Stimulated activated CD4-positive, alpha-beta T cell treated with anti-CD3 and anti-CD28 coated beads, Interleukin-4, amount 100 ng/mL, for 4 hours (primary cell): ENCODE measurements around the gene ZDHHC8.

Source experiments
- DNase-seq, 2 experiments: peaks; one replicate each; pipeline ENCODE4 v3.0.0-alpha.2; 2020

Gene ZDHHC8

DNA sequence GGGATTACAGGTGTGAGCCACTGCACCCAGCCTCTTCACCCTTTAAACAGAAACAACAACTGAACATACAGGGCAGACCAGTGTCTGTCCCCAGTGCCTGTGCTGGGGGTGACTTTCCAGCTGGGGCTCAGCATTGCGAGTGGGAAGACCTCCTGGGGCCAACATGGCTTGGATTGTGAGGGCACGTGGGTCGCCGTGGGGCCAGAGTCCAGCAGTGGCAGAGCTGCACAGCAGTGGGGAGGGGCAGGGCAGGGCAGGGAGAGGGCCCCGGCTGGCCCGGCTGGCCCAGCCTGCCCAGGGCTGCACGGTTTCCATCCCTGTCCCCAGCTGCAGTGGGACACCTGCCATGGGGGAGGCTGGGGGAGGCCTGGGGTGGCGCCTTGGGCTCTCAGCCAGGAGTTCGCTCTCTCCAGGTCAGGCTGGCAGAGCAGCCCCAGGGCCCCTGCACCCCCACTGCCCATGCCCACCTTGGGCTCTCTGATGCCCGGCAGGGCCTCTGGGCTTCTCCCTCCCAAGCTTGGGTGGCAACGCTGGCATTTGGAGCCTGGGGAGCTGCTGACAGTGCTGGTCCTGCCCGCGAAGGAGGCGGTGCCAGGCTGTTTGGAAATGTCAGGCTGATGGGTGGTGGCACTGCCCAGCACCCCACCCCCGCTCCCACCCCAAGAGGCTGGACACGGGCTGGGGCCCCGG, 49.7 kb downstream of the ZDHHC8 start:
- no peak for DNase-seq

GRCh38 chr22:20181884-20182236, 50.3 kb downstream of the ZDHHC8 start:
- no peak for DNase-seq

- no peak for DNase-seq
These were observed 50.8 kb downstream of the ZDHHC8 start for GRCh38 chr22:20182365-20182764.

- DNase-seq = no peak
These were observed 51.5 kb downstream of the ZDHHC8 start for GRCh38 chr22:20183101-20183500.

GRCh38 chr22:20183823-20184222, 52.2 kb downstream of the ZDHHC8 start:
- DNase-seq = no peak

DNA sequence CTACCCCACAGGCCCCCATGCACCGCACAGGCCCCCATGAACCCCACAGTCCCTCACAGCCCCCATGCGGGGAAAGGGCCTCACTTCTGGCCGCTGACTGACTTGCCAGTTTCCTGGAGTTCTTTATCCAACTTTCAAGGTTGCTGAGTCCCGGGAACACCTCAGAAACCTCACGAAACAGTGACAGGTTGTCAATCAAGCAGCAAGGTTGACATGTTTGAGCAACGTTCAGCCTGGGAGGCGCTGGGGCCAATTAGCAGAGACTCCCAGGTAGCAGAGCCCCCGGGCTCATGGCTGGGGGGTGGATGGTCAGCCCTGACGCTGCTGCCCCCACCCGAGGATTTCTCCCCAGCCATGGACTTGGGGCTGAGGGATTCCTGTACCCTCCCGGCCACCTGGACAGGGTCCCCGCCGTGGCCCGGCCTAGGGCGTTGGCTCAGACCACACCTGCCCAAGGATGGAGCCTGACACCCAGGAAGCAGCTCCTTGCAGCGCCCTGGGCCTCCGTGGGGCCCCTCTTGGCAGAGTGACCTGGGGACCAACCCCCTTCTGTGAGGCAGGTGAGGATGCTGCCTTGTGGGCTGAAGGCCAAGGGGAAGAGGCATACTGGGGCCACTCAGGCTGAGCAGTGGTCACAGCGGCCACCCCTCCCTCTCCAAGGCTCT, 53.0 kb downstream of the ZDHHC8 start:
- no peak for DNase-seq

- DNase-seq = no peak
These were observed 54.1 kb downstream of the ZDHHC8 start for GRCh38 chr22:20185750-20186149.

GRCh38 chr22:20186183-20186870, 54.7 kb downstream of the ZDHHC8 start:
- no peak for DNase-seq

DNA sequence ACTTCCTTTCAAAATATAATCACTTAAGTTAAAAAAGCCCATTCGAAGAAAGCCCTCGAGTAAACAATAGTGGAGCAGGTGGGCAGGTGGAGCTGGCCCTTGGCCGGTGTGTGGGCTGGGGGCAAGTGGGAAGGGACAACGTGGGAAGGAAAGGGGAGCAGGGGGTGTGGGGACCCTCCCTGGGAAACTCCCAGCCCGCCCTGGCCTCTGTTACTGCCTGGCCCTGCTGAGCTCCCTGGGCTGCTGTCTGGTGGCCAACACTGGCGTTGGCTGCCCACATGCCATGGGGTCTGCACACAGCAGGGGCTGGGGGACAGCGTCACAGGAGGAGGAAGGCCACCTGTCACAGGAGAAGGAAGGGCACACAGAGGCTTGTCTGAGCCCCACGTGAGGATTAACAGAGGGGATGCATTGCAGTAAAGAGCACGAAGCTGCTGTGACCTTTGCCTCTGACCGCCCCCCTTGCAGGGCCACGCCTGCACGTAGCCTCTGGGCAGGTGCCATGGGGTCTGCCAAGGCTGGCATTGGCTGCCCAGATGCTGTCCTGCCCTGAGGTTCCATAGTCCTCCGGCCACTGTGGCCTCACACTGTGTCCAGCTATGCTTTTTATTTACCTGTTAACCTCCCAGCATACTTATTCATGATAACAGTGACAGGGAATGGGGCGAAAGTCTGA, 55.4 kb downstream of the ZDHHC8 start:
- DNase-seq = no peak

- DNase-seq = no peak
These were observed 56.4 kb downstream of the ZDHHC8 start for GRCh38 chr22:20187777-20188566.

DNA sequence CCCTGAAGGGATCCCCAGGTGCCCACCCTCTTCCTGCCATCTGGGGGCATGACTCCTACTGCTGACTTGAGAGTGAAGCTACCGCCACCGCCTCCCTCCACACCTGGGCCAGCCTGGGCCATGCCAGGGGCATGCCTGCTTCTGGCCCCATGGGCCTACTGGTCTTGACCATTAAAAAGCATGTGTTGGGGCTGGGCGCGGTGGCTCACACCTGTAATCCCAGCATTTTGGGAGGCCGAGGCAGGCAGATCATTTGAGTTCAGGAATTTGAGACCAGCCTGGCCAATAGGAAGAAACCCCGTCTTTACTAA, 56.9 kb downstream of the ZDHHC8 start:
- DNase-seq = no peak

GRCh38 chr22:20191000-20191515, 59.5 kb downstream of the ZDHHC8 start:
- DNase-seq = no peak

DNA sequence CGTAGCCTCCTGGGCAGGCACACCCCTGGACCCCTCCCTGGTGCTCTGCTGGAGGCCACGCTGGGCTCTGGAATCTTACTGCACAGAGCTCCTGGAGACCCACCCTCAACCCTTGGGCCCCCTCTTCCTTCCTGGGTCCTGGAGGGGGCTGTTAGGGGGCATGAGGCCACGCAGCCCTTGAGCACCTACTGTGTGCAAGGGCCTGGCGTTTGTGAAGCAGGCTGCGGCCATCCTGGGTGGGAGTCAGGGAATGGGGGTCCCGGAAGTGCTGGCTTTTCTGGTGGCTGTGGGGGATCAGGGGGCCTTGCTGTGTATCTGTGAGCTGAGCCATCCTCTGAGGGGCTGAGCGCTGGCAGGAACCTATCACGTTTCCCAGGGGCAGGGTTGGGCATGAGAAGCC, 60.2 kb downstream of the ZDHHC8 start:
- no peak for DNase-seq

GRCh38 chr22:20192293-20192971, 60.8 kb downstream of the ZDHHC8 start:
- DNase-seq = no peak

DNA sequence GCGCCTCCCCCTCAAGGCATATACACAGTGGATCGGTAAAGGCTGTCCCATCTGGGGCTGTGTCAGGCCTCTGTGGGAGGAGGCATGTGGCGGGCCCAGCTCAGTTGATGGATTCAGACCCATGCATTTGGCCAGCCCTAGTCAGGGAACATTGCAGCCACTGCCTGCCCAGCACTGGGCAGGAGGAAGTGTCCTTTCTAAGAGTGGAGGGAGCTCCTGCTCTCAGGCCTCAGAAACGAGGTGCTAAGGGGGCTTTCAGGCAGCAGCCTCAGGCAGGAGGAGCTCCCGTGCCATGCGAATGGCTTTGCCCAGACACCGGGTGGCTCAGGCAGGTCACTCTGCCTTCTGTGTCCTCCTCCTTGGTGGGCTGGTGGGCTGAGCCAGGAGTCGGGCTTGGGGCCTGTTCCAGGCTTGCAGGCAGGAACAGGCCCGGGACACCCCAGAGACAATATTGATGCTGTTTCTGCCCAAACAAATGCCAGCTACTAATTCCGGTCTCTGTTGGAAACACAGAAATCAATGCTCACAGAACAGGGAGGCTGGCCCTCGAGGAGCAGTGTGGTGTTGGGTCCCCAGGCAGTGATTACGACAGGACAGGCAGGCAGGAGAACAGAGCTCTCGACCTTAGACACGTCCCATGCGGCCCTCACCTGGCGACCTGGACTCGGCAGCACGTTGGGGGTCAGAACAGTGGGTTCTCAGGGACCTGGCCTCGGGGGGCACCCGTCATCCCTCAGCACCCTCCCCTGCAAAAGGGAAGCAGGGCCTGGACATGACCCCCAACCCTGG, 61.6 kb downstream of the ZDHHC8 start:
- no peak for DNase-seq

DNA sequence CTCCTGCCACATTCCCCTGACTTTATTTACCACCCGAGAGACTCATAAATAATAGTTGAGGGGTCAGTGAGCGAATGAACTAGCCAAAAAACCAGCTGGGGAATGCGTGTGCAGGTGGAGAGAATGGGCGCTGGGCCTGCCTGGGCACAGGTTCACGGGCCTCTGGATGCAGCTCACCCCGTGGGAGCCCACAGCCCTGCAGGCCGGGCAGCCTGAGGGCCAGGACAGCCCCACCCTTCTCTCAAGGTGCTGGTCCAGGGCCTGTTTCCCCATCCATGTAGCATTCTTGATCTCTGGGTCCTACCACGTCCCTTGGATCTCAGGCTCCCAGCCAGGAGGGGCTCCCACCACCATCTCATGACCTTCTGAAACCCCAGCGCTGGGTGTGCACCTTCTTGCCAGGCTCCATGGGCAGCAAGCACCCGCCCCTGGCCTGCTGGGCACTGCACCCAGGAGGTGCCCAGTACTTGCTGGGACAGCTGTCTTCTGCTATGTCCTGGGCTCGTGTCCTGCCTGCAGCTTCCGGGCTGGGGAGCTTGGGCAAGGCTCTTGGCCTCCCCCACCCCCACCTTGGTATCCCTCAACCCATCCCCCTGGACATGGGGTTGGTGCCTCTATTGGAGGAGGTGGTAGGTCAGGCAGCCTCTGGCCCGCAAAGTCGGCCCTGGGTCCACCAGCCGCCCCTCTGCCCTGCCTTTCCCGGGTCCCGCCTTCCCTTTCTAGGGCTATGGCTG, 62.3 kb downstream of the ZDHHC8 start:
- DNase-seq = no peak

DNA sequence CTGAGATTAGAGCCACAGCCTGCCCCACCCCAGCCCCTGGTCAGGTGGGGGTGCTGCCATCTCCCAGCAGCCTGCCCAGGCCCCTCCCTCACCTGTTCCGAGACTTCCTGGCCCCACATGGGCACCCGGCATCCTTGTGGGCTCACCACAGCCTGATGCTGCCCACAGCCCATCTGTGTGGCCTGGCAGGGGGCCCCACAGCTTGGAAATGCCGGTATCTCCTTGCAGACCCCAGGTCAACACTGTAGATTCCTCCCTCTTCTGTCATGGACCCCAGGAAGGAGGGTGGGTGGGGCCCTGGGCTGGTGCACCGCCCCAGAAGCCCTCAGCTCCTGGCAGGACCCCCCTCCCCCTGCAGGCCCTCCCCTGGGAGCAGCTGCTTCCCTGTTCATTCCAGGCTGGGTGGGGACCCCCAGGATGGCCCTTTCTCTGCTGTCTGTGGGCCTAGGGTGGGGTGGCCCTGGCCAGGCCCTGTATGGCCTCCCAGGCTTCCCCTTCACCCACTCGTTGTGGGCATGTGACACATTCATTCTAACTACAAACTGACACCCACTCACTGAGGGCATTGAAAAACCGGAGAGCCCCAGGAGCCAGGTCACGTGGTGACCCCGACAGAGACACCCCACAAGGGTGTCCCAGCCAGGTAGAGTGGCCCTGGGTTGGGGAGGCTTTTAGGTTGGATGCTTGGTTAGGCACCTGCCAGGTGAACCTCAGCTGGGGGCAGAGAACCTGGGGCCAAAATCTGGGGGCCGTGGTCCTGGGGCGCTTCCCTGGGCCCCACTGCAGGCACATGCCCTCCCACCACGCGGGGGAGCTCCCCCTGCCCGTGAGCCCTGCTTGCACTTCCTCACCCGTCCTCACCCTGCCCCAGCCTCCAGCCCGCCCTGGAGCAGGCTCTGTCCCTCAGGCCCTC, 63.3 kb downstream of the ZDHHC8 start:
- DNase-seq = no peak

DNA sequence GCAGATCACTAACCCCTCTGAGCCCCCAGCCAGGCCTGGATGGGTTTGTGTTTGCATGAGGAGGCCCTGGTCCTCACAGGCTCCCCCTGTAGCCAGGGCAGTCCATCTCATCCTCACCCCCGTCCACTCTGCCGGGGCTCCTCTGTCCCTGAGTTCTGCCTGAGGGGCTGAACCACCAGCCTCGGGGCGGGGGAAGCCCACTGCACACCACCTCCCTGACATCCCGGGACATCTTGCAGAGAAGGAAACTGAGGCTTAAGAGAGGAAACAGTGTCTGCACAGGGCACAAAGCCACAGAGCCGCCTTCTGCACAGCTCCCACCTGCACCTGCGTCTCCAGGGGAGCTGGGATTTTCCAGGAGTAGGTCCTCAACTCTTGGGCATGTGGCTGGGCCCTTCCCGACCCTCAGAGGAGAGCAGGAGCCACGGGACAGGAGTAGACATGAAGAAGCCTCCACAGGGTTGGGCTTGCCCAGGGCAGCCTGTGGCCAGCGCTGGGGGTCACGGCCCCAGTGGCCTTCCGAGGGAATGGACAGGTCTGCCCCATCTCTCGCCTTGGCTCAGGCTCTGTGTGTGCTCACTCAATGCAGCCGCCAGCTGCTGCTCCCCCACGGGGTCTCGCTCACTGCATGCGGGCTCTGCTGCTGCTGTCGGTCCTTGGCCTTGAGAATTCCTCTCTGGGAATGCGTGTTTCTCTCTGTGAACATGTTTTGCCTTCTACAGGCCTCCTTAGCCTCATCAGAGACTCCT, 64.7 kb downstream of the ZDHHC8 start:
- no peak for DNase-seq
